ENCODE data around the gene ADGRF4.

GRCh38 chr6:47690791-47691190 lies 7.6 kb upstream of the ADGRF4 start:
- TF ChIP-seq CTCF (optimal IDR thresholded peaks at IDR 0.05 in 1 of 3, IDR thresholded peaks at IDR 0.05 in 1 of 3, conservative IDR thresholded peaks at IDR 0.05 in 1 of 3; ENCODE audit: extremely low read depth in 1 of 3, insufficient read depth in 2 of 3, low read length in 3 of 3), result no peak
- TF ChIP-seq EZH2 (IDR thresholded peaks at IDR 0.05; ENCODE audit: low read length), result no peak
